Heart left ventricle (tissue), 16 donors: ENCODE results near the gene CPM. TPM values are rescaled to one million over a fixed set of nuclear protein-coding genes. Genes with fewer than 3 reads are reported as not detected.

Experiments
- ATAC-seq, 4 donors: fragments of 200-7000 bp; cut with Tn5 transposase; one replicate each; pipeline ENCODE4 v1.9.1; 2020 to 2022; ENCODE audit warnings: moderate library complexity in 4 of 4, mild to moderate bottlenecking in 3 of 4, moderate number of reproducible peaks in 1 of 4
- DNase-seq, 5 donors: peaks; one replicate each; pipeline ENCODE4 v3.0.0-alpha.2; 2020
- H3K27ac ChIP-seq, 12 donors: fragments of 200-600 bp; sonication (generic) in 4 of 12; one replicate each; pipeline versions ENCODE4 v1.5.0 to v1.8.0; 2016 to 2022; ENCODE audit warnings: mild to moderate bottlenecking in 2 of 12
- H3K27me3 ChIP-seq, 9 donors: fragments of 200-600 bp; sonication (generic) in 2 of 9; one replicate each; pipeline versions ENCODE4 v1.5.1 to v1.8.0; 2016 to 2022; ENCODE audit warnings: mild to moderate bottlenecking in 3 of 9
- H3K36me3 ChIP-seq, 9 donors: fragments of 200-600 bp; sonication (generic) in 2 of 9; one replicate each; pipeline versions ENCODE4 v1.5.0 to v1.8.0; 2018 to 2022; ENCODE audit warnings: mild to moderate bottlenecking in 2 of 9
- H3K4me1 ChIP-seq, 12 donors: fragments of 200-600 bp; sonication (generic) in 4 of 12; one replicate each; pipeline versions ENCODE4 v1.5.0 to v1.8.0; 2016 to 2022; ENCODE audit warnings: mild to moderate bottlenecking in 3 of 12
- H3K4me3 ChIP-seq, 12 donors: fragments of 200-600 bp; sonication (generic) in 4 of 12; one replicate each; pipeline versions ENCODE4 v1.5.0 to v1.8.0; 2017 to 2022; ENCODE audit warnings: mild to moderate bottlenecking in 9 of 12, moderate library complexity in 4 of 12
- H3K9me3 ChIP-seq, 12 donors: fragments of 200-600 bp; sonication (generic) in 4 of 12; one replicate each; pipeline versions ENCODE4 v1.5.0 to v1.8.0; 2016 to 2022; ENCODE audit warnings: mild to moderate bottlenecking in 1 of 12
- POLR2A ChIP-seq, 2 donors: fragments of 450-650 bp; IDR thresholded peaks; one replicate each; pipeline ENCODE4 v1.6.1; 2017; ENCODE audit warnings: antibody characterized with exemption in 2 of 2, mild to moderate bottlenecking in 2 of 2, moderate library complexity in 2 of 2
- WGBS, 4 donors: extraction: QIAGEN DNeasy Blood & Tissue Kit in 2 of 4; methylation state at CpG; one replicate each; pipeline versions ENCODE4 v1.1.5 to v1.1.7; 2013 to 2018; 5-methylcytosine and 5-hydroxymethylcytosine counted together
- intact Hi-C, 10 donors: fragments of 100-400 bp; cut with DNase I; formaldehyde crosslinking; loops; one replicate each; pipeline versions ENCODE4 v1.11.1 to v1.14.2; 2022
- polyA plus RNA-seq, 2 donors: library from polyadenylated mRNA; stranded (reverse); fragments of 200-250 nt; gene quantifications; one replicate each; pipeline ENCODE4 v1.2.3, GENCODE V29; 2013
- total RNA-seq, 9 donors: library from RNA; depleted of rRNA in 2 of 9; stranded (reverse); fragments of >200 nt in 2 of 9; fragmentation: NEBNext Ultra II Directional in 3 of 9; extraction: Animal tissue kit (Norgen Biotek cat#: 25700) in 3 of 9; gene quantifications; one replicate each; pipeline versions ENCODE4 v1.1.0 to v1.2.4, GENCODE V29; 2016 to 2023
- TF ChIP-seq, protein P1 (sequence below), 12 donors: fragments of 200-600 bp; sonication (generic) in 4 of 12; IDR thresholded peaks; one replicate each; pipeline versions ENCODE4 v1.5.0 to v1.8.0; 2018 to 2022; ENCODE audit warnings: antibody characterized with exemption in 12 of 12, mild to moderate bottlenecking in 5 of 12
- donor health status: ischemic (EF 13 %, LVEDD 7.1; RV severe dilation, severe dysfunction).
- donor health status: healthy with polysubstance abuse.
- donor health status: DM: no; HTN: yes; CAD: no.
- donor health status: DM: no; HTN: no; CAD: no.
- donor health status: ischemic (EF 25% LVEDD 6.9; RV normal size, moderate dysfunction).
- donor health status: ischemic (EF 25% LVEDD 5.7; RV mildly dilated, moderate dysfunction).
- donor health status: healthy.
- donor health status: DM: yes; HTN: yes; CAD: no.
- donor health status: ischemic (EF 35%, LVEDD 5.7; RV mildly dilated, moderate dysfunction).
- donor health status: nonischemic (EF 11% LVEDD 7.7; RV severe dilation, severe dysfunction).
- donor health status: DM: yes; HTN: yes; CAD: no.
- donor health status: PGD.
- donor health status: ischemic (EF 29% LVEDD 5.4; RV normal size, mild dysfunction).
- donor health status: nonischemic (EF 23%, LVEDD 6.1; RV moderate dilation, normal function).

CPM gene
- total and polyA plus RNA-seq, 11 donors, result 2.0 to 25.4 (median 8.8) TPM

DNA sequence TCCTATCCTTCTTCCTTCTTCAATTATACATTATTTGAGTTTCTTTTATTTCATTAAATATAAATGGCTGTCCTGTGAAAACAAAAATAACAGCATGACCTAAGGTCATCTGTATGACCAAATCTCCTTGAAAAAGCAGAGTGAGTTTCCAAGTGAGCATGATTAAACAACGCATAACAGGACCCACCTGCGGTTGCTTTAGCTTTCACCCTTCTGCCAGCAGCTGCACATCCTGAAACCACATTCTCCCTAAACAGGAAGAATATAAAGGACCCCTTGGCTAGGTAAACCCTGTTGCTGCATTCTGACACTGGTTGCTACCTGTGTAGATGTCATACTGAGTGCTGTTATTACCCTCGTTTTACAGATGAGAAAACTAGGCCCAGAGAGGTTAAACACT, 42.8 kb upstream of the CPM start:
- DNase-seq, result no peak
- H3K9me3 ChIP-seq, result no peaks in the 10 kb centered on the region
- TF ChIP-seq, protein P1, sequence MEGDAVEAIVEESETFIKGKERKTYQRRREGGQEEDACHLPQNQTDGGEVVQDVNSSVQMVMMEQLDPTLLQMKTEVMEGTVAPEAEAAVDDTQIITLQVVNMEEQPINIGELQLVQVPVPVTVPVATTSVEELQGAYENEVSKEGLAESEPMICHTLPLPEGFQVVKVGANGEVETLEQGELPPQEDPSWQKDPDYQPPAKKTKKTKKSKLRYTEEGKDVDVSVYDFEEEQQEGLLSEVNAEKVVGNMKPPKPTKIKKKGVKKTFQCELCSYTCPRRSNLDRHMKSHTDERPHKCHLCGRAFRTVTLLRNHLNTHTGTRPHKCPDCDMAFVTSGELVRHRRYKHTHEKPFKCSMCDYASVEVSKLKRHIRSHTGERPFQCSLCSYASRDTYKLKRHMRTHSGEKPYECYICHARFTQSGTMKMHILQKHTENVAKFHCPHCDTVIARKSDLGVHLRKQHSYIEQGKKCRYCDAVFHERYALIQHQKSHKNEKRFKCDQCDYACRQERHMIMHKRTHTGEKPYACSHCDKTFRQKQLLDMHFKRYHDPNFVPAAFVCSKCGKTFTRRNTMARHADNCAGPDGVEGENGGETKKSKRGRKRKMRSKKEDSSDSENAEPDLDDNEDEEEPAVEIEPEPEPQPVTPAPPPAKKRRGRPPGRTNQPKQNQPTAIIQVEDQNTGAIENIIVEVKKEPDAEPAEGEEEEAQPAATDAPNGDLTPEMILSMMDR (IDR thresholded peaks at IDR 0.05), result no peak
- TF ChIP-seq POLR2A (IDR thresholded peaks at IDR 0.05), result no peak

DNA sequence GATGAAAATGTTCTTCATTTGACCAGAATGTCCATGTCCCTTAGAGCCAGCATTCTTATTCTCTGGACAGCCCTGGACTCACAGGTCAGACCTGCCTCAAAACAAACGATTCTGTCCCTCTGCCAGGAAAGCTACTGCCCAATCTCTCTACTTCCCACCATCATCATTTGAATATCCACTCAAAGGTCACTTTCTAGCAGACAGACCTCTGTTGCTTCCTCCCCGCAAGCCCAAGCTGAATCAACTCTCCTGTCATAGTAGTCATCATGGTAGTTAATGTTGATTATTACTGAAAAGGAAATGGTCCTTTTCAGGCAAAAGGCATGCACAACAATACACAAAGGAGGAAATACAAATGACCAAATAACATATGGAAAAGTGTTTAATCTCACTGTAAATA, 39.6 kb upstream of the CPM start:
- Histone ChIP-seq H3K36me3 (no peaks in the 10 kb centered on the region), H3K27ac (no peak overlapping the region), H3K27me3 (no peaks in the 10 kb centered on the region), H3K4me3 (no peak overlapping the region), H3K9me3 (no peaks in the 10 kb centered on the region), H3K4me1 (peaks cover 0 to 2% (median 0%) of the 10 kb centered on the region in 12 donors)
- 46 to 67% (median 55%) methylated on average over 2 of the region's 2 CpGs for WGBS, 4 donors
- no peak for ATAC-seq
- DNase-seq, result no peak
- intact Hi-C loops, result no loop called here
- TF ChIP-seq, protein P1 (IDR thresholded peaks at IDR 0.05), result no peak
- TF ChIP-seq POLR2A (IDR thresholded peaks at IDR 0.05), result no peak

More for the DNA sequence above, 42.8 kb upstream of the CPM start:
- Histone ChIP-seq H3K4me1 (peaks cover 0 to 16% (median 6%) of the 10 kb centered on the region in 12 donors), H3K27ac (no peak overlapping the region), H3K4me3 (no peak overlapping the region), H3K36me3 (no peaks in the 10 kb centered on the region), H3K27me3 (no peaks in the 10 kb centered on the region)
- intact Hi-C loops, result no loop called here
- ATAC-seq, result no peak
- WGBS, 4 donors, result 60 to 70% (median 66%) methylated on average over 3 of the region's 3 CpGs

DNA sequence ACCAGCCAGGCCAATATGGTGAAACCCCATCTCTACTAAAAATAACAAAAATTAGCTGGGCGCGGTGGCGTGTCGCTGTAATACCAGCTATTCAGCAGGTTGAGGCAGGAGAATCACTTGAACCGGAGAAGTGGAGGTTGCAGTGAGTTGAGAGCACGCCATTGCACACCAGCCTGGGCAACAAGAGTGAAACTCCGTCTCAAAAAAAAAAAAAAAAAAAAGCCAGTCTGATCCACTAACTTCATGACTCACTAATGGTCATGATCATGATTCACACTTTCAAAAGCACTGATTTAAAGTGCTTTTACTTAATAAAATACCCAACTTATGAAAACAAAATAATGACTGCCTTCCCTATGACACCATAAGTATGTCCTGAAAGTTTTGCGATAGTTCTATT, 38.4 kb upstream of the CPM start:
- no peak overlapping the region for H3K4me3 ChIP-seq
- H3K27me3 ChIP-seq, result no peaks in the 10 kb centered on the region
- 88 to 98% (median 94%) methylated on average over 8 of the region's 8 CpGs for WGBS, 4 donors

DNA sequence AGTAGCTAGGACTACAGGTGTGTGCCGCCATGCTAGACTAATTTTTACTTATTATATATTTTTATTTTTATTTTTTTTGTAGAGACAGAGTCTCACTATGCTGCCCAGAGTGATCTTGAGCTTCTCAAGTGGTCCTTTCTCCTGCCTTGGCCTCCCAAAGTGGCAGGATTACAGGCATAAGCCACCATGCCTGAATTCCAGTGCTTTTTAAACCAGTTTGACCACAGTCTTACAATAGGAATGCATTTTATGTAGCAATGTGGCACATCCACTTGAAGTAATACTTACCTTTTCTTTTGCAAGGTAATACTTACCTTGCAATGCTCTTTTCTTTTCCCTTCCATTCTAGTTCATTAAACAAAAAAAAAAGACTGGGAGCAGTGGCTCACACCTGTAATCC, 38.0 kb upstream of the CPM start:
- Histone ChIP-seq H3K36me3 (no peaks in the 10 kb centered on the region), H3K9me3 (no peaks in the 10 kb centered on the region), H3K4me3 (no peak overlapping the region), H3K27ac (no peak overlapping the region), H3K4me1 (no peaks in the 10 kb centered on the region), H3K27me3 (no peaks in the 10 kb centered on the region)
- intact Hi-C loops, result no loop called here
- TF ChIP-seq, protein P1 (IDR thresholded peaks at IDR 0.05), result no peak
- TF ChIP-seq POLR2A (IDR thresholded peaks at IDR 0.05), result no peak
- DNase-seq (no peak), ATAC-seq (no peak)
- 94 to 100% (median 98%) methylated on average over 1 of the region's 1 CpG for WGBS, 4 donors

More for the DNA sequence above, 38.4 kb upstream of the CPM start:
- H3K36me3 ChIP-seq, result no peaks in the 10 kb centered on the region
- intact Hi-C loops, result no loop called here
- ATAC-seq, result no peak
- no peak for DNase-seq
- no peak for TF ChIP-seq POLR2A (IDR thresholded peaks at IDR 0.05)
- TF ChIP-seq, protein P1 (IDR thresholded peaks at IDR 0.05), result no peak
- no peaks in the 10 kb centered on the region for H3K9me3 ChIP-seq
- no peaks in the 10 kb centered on the region for H3K4me1 ChIP-seq
- no peak overlapping the region for H3K27ac ChIP-seq
